T-helper 9 cell (primary cell): ENCODE measurements around the gene CLEC1A.
"Not testable (repeated sequence)": the region's sequence is repeated elsewhere in the genome, so short reads cannot be mapped to it uniquely, and the experiment has no call there.

ENCODE experiments used
- DNase-seq: peaks from one replicate; pipeline ENCODE4 v3.0.0-alpha.2; 2020

Gene CLEC1A

GRCh38 chr12:10033783-10034545 is 64.8 kb downstream of the CLEC1A start:
- no peak for DNase-seq

- DNase-seq: no peak
These were observed 67.0 kb downstream of the CLEC1A start for GRCh38 chr12:10031771-10032175.

- DNase-seq: no peak
These were observed 67.5 kb downstream of the CLEC1A start for GRCh38 chr12:10031321-10031720.

GRCh38 chr12:10030446-10030845 is 68.3 kb downstream of the CLEC1A start, which contains the start of gene CLEC9A:
Gene CLEC9A, plus strand, starts transcription at chr12:10030682. Its CDS starts 22,006 bp downstream, at chr12:10052688.
- no peak for DNase-seq

GRCh38 chr12:10027721-10028120 is 71.1 kb downstream of the CLEC1A start:
- no peak for DNase-seq

- DNase-seq: no peak
These were observed 71.5 kb downstream of the CLEC1A start for GRCh38 chr12:10027311-10027710.

- not testable (repeated sequence) for DNase-seq
These were observed 72.1 kb downstream of the CLEC1A start for GRCh38 chr12:10026666-10027065.

GRCh38 chr12:10025236-10025635 is 73.5 kb downstream of the CLEC1A start:
- DNase-seq: no peak

GRCh38 chr12:10021342-10021741 is 77.4 kb downstream of the CLEC1A start:
- no peak for DNase-seq
